GM21619 (cell line): ENCODE data around the gene PTPRF.
A peak's percentile ranks its signal among the peaks of the same experiment; 100 is the strongest.
"Not testable (repeated sequence)": the region's sequence is repeated elsewhere in the genome, so short reads cannot be mapped to it uniquely, and the experiment has no call there.

Source experiments
- ATAC-seq: cut with Tn5 transposase; IDR thresholded peaks from one replicate; pipeline ENCODE4 v1.9.1; 2021; ENCODE audit not compliant: unreplicated experiment

Gene PTPRF

GRCh38 chr1:43622471-43622870 is 91.8 kb downstream of the PTPRF start:
- ATAC-seq = no peak

GRCh38 chr1:43622901-43623780 is 92.5 kb downstream of the PTPRF start:
- no peak for ATAC-seq

GRCh38 chr1:43625063-43625780 is 94.5 kb downstream of the PTPRF start:
- no peak for ATAC-seq

GRCh38 chr1:43632135-43632670 is 101.5 kb downstream of the PTPRF start:
- ATAC-seq = no peak

GRCh38 chr1:43634721-43635120 is 104.0 kb downstream of the PTPRF start:
- ATAC-seq = no peak

- no peak for ATAC-seq
Observed at GRCh38 chr1:43636006-43636641, 105.4 kb downstream of the PTPRF start.

- no peak for ATAC-seq
Observed at GRCh38 chr1:43637267-43637666, 106.6 kb downstream of the PTPRF start.

GRCh38 chr1:43638381-43638780 is 107.7 kb downstream of the PTPRF start:
- not testable (repeated sequence) for ATAC-seq

GRCh38 chr1:43639976-43640794 is 109.5 kb downstream of the PTPRF start:
- no peak for ATAC-seq

GRCh38 chr1:43644558-43644957 is 113.9 kb downstream of the PTPRF start:
- ATAC-seq = no peak

- ATAC-seq = no peak
Observed at GRCh38 chr1:43645461-43645860, 114.8 kb downstream of the PTPRF start.

- not testable (repeated sequence) for ATAC-seq
Observed at GRCh38 chr1:43647331-43647730, 116.6 kb downstream of the PTPRF start.

GRCh38 chr1:43648221-43648847 is 117.7 kb downstream of the PTPRF start:
- no peak for ATAC-seq

GRCh38 chr1:43648876-43649477 is 118.3 kb downstream of the PTPRF start:
- no peak for ATAC-seq

GRCh38 chr1:43650310-43651085 is 119.8 kb downstream of the PTPRF start:
- peak; percentile 51 for ATAC-seq

- ATAC-seq = no peak
Observed at GRCh38 chr1:43651188-43651587, 120.5 kb downstream of the PTPRF start.

- ATAC-seq = no peak
Observed at GRCh38 chr1:43651902-43652301, 121.2 kb downstream of the PTPRF start.

- ATAC-seq = no peak
Observed at GRCh38 chr1:43653339-43653738, 122.7 kb downstream of the PTPRF start.

- ATAC-seq = no peak
Observed at GRCh38 chr1:43653893-43654292, 123.2 kb downstream of the PTPRF start.
